MM.1S (cell line): ENCODE results near the gene NINJ1.

Experiments
- DNase-seq: peaks from one replicate; pipeline ENCODE4 v3.0.0-alpha.2; 2015
- H2AFZ ChIP-seq: fragments of 300-600 bp; sonication (generic); 2 replicates; pipeline ENCODE4 v1.6.0; 2016; ENCODE audit warnings: antibody characterized with exemption, low read length
- H3F3A ChIP-seq: fragments of 300-600 bp; sonication (generic); 2 replicates; pipeline ENCODE4 v1.6.1; 2016; ENCODE audit warnings: mild to moderate bottlenecking, antibody characterized with exemption, low read length, moderate library complexity, mixed read lengths; ENCODE audit not compliant: insufficient read depth
- H3K27ac ChIP-seq: fragments of 300-600 bp; sonication (generic); 2 replicates; pipeline ENCODE4 v1.5.1; 2016; ENCODE audit warnings: mild to moderate bottlenecking, low read length
- H3K27me3 ChIP-seq: fragments of 300-600 bp; sonication (generic); replicated peaks from 2 replicates; pipeline ENCODE4 v1.6.0; 2016; ENCODE audit warnings: low read length; ENCODE audit not compliant: insufficient read depth
- H3K36me3 ChIP-seq: fragments of 300-600 bp; sonication (generic); replicated peaks from 2 replicates; pipeline ENCODE4 v1.6.1; 2016; ENCODE audit warnings: mild to moderate bottlenecking, low read length, mixed read lengths; ENCODE audit not compliant: insufficient read depth
- H3K4me1 ChIP-seq: fragments of 300-600 bp; sonication (generic); 2 replicates; pipeline ENCODE4 v1.6.1; 2016; ENCODE audit warnings: low read length, mixed read lengths
- H3K4me2 ChIP-seq: fragments of 300-600 bp; sonication (generic); 2 replicates; pipeline ENCODE4 v1.6.0; 2016; ENCODE audit warnings: low read depth, low read length
- H3K4me3 ChIP-seq: fragments of 300-600 bp; sonication (generic); 2 replicates; pipeline ENCODE4 v1.5.1; 2016; ENCODE audit warnings: low read length, mixed read lengths
- H3K79me2 ChIP-seq: fragments of 300-600 bp; sonication (generic); 2 replicates; pipeline ENCODE4 v1.6.1; 2016; ENCODE audit warnings: mixed run types, low read length, mixed read lengths
- H3K9ac ChIP-seq: fragments of 300-600 bp; sonication (generic); 2 replicates; pipeline ENCODE4 v1.6.1; 2016; ENCODE audit warnings: low read length, mixed read lengths
- H3K9me2 ChIP-seq: fragments of 300-600 bp; sonication (generic); replicated peaks from 2 replicates; pipeline ENCODE4 v1.6.1; 2016; ENCODE audit warnings: mild to moderate bottlenecking, low read length, mixed read lengths; ENCODE audit not compliant: insufficient read depth
- H3K9me3 ChIP-seq: fragments of 300-600 bp; sonication (generic); replicated peaks from 2 replicates; pipeline ENCODE4 v1.6.1; 2016; ENCODE audit warnings: mild to moderate bottlenecking, low read length, mixed read lengths; ENCODE audit not compliant: insufficient read depth
- H4K20me1 ChIP-seq: fragments of 300-600 bp; sonication (generic); 2 replicates; pipeline ENCODE4 v1.6.1; 2016; ENCODE audit warnings: mild to moderate bottlenecking, low read length, moderate library complexity, mixed read lengths; ENCODE audit not compliant: insufficient read depth
- EZH2 ChIP-seq: fragments of 300-600 bp; sonication (generic); optimal IDR thresholded peaks from 2 replicates; pipeline ENCODE3; 2017; ENCODE audit warnings: low read depth, mild to moderate bottlenecking, antibody characterized with exemption, low read length, mixed read lengths
- EZH2phosphoT487 ChIP-seq: fragments of 300-600 bp; sonication (generic); IDR thresholded peaks from 2 replicates; pipeline ENCODE4 v1.6.1; 2018; ENCODE audit warnings: antibody characterized with exemption, low read length
- TF ChIP-seq, protein P1 (sequence below): fragments of 300-600 bp; sonication (generic); IDR thresholded peaks from 2 replicates; pipeline ENCODE4 v1.5.1; 2016; ENCODE audit warnings: antibody characterized with exemption, low read length, mixed read lengths

NINJ1 gene

DNA sequence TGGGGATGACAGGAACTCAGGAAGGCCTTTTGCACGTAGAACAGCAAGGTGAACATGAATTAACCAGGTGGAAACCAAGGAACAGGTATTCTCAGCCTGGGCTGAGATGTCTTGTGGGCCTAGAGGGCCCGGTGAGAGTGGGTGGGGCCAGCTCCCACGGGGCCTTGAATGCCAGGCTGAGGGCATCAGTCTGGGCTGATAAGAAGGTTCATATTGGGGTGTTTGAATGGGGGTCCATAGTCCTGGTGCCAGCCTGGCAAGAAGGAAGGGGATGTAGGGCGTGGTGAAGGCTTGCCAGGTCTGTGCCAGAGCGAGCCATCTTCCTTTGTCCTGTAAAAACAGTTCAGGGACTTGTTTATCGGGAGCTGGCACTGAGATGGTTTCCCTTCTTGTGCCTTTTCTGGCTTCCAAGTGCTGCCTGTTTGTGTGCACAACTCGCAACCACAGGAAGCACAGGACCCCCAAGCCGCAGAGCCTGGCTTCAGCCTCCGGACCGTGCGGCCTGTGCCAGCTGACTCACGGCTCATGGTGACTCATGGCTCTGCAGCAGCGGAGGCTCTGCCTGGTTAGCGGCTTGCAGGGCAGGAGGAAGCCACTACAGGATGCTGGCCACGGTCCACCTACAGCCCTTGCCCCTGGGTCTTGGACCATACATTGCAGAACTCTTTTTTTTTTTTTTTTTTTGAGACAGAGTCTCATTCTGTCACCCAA is 35.7 kb downstream of the NINJ1 start:
- Histone ChIP-seq H3K36me3 (no peaks in the 10 kb centered on the region), H3K4me2 (no peak overlapping the region), H3K4me3 (no peak overlapping the region), H3F3A (peaks cover 18% of the 10 kb centered on the region), H3K27ac (no peak overlapping the region), H4K20me1 (no peaks in the 10 kb centered on the region), H3K79me2 (peaks cover 70% of the 10 kb centered on the region), H3K9ac (no peak overlapping the region), H2AFZ (no peak overlapping the region), H3K27me3 (no peaks in the 10 kb centered on the region), H3K4me1 (peaks cover 26% of the 10 kb centered on the region), H3K9me3 (no peaks in the 10 kb centered on the region), H3K9me2 (no peaks in the 10 kb centered on the region)
- TF ChIP-seq EZH2phosphoT487 (no peak), EZH2 (no peak)
- TF ChIP-seq, protein P1, sequence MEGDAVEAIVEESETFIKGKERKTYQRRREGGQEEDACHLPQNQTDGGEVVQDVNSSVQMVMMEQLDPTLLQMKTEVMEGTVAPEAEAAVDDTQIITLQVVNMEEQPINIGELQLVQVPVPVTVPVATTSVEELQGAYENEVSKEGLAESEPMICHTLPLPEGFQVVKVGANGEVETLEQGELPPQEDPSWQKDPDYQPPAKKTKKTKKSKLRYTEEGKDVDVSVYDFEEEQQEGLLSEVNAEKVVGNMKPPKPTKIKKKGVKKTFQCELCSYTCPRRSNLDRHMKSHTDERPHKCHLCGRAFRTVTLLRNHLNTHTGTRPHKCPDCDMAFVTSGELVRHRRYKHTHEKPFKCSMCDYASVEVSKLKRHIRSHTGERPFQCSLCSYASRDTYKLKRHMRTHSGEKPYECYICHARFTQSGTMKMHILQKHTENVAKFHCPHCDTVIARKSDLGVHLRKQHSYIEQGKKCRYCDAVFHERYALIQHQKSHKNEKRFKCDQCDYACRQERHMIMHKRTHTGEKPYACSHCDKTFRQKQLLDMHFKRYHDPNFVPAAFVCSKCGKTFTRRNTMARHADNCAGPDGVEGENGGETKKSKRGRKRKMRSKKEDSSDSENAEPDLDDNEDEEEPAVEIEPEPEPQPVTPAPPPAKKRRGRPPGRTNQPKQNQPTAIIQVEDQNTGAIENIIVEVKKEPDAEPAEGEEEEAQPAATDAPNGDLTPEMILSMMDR: no peak
- DNase-seq: no peak

DNA sequence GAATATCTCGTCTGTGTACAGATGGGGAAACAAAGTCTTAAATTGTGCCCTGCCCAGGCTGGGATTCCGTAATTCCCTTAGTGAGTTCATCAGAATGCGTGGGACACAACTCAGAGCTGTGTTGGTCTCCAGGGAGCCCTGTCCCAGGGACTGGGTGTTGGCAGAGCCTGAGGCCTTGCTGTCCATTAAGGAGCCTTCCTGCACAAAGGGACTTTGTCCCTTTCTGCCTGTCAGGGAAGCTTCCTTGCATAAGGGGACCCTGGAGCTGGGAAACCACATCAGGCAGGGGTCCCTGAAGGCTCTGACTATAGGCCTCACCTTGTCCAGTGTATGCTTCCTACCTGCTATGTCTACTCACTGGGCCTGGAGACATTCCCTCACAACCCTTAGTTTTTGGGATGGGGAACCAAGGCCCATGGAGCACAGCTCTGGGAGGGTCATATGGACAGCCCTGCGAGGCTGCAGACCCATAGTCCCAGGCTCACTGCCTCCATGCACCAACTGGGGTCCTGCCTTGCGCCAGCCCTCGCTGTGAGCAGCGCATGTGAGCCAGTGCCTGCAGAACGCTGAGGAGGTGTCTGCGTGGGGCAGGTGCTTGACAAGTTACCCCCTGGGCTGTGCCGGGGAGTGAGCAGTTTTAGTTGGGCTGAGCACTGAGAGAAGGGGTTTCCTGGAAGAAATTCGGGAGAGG is 36.4 kb downstream of the NINJ1 start:
- H3K9ac ChIP-seq: no peak overlapping the region
- H3K79me2 ChIP-seq: peaks cover 63% of the 10 kb centered on the region
- H4K20me1 ChIP-seq: no peaks in the 10 kb centered on the region
- peaks cover 33% of the 10 kb centered on the region for H3K4me1 ChIP-seq
- no peaks in the 10 kb centered on the region for H3K9me3 ChIP-seq
- H2AFZ ChIP-seq: no peak overlapping the region
- H3K4me2 ChIP-seq: peak overlapping the region; percentile 89; the same call in 1 of the 2 replicates
- H3K27me3 ChIP-seq: no peaks in the 10 kb centered on the region
- no peak overlapping the region; the same call in 1 of the 2 replicates for H3K4me3 ChIP-seq
- peaks cover 25% of the 10 kb centered on the region for H3F3A ChIP-seq
- no peak overlapping the region for H3K27ac ChIP-seq
- DNase-seq: no peak
- H3K9me2 ChIP-seq: no peaks in the 10 kb centered on the region
- no peaks in the 10 kb centered on the region for H3K36me3 ChIP-seq
- no peak for TF ChIP-seq EZH2phosphoT487
- TF ChIP-seq EZH2: no peak
- TF ChIP-seq, protein P1: no peak

DNA sequence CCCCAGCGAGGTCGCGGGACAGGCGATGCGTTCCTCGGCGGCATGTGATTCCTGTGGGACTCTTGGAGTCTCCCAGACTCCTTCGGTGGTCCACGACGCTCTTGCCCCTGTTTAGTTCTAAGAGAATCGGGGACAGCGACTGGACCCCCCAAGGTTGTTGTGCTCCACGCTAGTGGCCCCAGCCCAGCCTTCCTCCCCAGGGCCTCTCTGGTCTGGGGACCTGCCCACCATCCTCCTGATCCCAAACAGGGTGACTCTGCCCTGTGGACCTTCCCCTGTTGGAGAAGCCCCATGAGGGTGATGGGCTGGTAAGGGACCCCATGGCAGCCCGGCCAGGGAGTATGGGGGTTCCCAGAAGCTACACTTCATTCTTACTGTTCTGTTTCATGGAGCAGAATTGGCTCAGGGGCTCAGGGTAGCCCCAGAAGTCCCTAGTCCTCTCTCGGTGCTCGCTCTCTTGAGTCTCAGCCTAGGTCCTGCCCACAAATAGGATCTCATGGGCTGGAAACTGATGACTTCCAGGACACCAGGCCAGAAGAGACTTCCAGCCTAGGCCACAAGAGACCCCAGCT is 37.2 kb downstream of the NINJ1 start:
- Histone ChIP-seq H3K9ac (peak overlapping the region; percentile 77; the same call in 1 of the 2 replicates), H3K4me2 (peak overlapping the region; percentile 89), H3K9me2 (no peaks in the 10 kb centered on the region), H3K27me3 (no peaks in the 10 kb centered on the region), H4K20me1 (no peaks in the 10 kb centered on the region), H3K4me3 (peak overlapping the region; percentile 97), H3F3A (peaks cover 25% of the 10 kb centered on the region), H3K27ac (no peak overlapping the region), H3K9me3 (no peaks in the 10 kb centered on the region), H2AFZ (peak overlapping the region; percentile 80; the same call in 1 of the 2 replicates), H3K36me3 (no peaks in the 10 kb centered on the region), H3K79me2 (peaks cover 55% of the 10 kb centered on the region), H3K4me1 (peaks cover 34% of the 10 kb centered on the region)
- TF ChIP-seq, protein P1: no peak
- no peak for TF ChIP-seq EZH2
- no peak for TF ChIP-seq EZH2phosphoT487
- DNase-seq: peak; percentile 10
